Activated naive CD4-positive, alpha-beta T cell treated with anti-CD3 and anti-CD28 coated beads for 36 hours (primary cell): Measurements from ENCODE around the gene M1AP. TPM values are rescaled to one million over a fixed set of nuclear protein-coding genes. Genes with fewer than 3 reads are reported as not detected.

ENCODE experiments used
- CTCF ChIA-PET: fragments of 350-600 bp; sonication (Branson Sonifier 250); formaldehyde crosslinking; loops from one replicate; lab custom pipeline; 2021; ENCODE audit warnings: antibody characterized with exemption; lab: Charles Lee
- DNase-seq: peaks from one replicate; pipeline ENCODE4 v3.0.0-alpha.2; 2020
- H3K27ac Mint-ChIP-seq: one replicate; pipeline ENCODE4 v1.8.0; 2021; ENCODE audit warnings: mild to moderate bottlenecking, mixed read lengths
- H3K27me3 Mint-ChIP-seq: one replicate; pipeline ENCODE4 v1.8.0; 2021; ENCODE audit warnings: low read depth, mixed read lengths
- H3K36me3 Mint-ChIP-seq: one replicate; pipeline ENCODE4 v1.8.0; 2021; ENCODE audit warnings: low read depth, mixed read lengths
- H3K4me1 Mint-ChIP-seq: one replicate; pipeline ENCODE4 v1.8.0; 2021; ENCODE audit warnings: low read depth, mixed read lengths
- H3K4me3 Mint-ChIP-seq: one replicate; pipeline ENCODE4 v1.8.0; 2021; ENCODE audit warnings: mild to moderate bottlenecking, moderate library complexity, mixed read lengths
- H3K9me3 Mint-ChIP-seq: one replicate; pipeline ENCODE4 v1.8.0; 2021; ENCODE audit warnings: mixed read lengths
- intact Hi-C: fragments of 100-400 bp; cut with micrococcal nuclease; formaldehyde crosslinking; loops from one replicate; pipeline ENCODE4 v1.15.1; 2023
- total RNA-seq, 2 experiments: library from RNA; stranded (reverse); gene quantifications; one replicate each; pipeline ENCODE4 v1.2.3, GENCODE V29; 2021

M1AP gene
- total RNA-seq, 2 experiments from 2014 or later: 0.10 TPM; not detected in 1

GRCh38 chr2:74533464-74533863 lies 114.7 kb downstream of the M1AP start:
- peaks cover 21% of the 10 kb centered on the region for H3K36me3 Mint-ChIP-seq
- intact Hi-C loops: loop anchor here (5.0 to 10.0 kb wide), 4 partner anchors 36 to 709 kb away; partner anchors contain the start of genes LBX2 and STAMBP
- H3K4me3 Mint-ChIP-seq: no peak overlapping the region
- H3K9me3 Mint-ChIP-seq: no peaks in the 10 kb centered on the region
- peaks cover 4% of the 10 kb centered on the region for H3K27me3 Mint-ChIP-seq
- no peak for DNase-seq
- peaks cover 21% of the 10 kb centered on the region for H3K4me1 Mint-ChIP-seq
- CTCF ChIA-PET: interaction anchor here (1.9 to 4.4 kb wide), 4 partner anchors 12 to 53 kb away, joined by 4 to 50 read pairs (median 24); partner anchors contain the start of genes CCDC142 and TTC31
- H3K27ac Mint-ChIP-seq: no peak overlapping the region

GRCh38 chr2:74532222-74532621 lies 115.9 kb downstream of the M1AP start:
- Mint-ChIP-seq H3K9me3 (no peaks in the 10 kb centered on the region), H3K27ac (peak overlapping the region; percentile 2), H3K4me1 (peaks cover 33% of the 10 kb centered on the region), H3K36me3 (peaks cover 34% of the 10 kb centered on the region), H3K4me3 (peak overlapping the region; percentile 35), H3K27me3 (no peaks in the 10 kb centered on the region)
- intact Hi-C loops: loop anchor here (1.0 to 10.0 kb wide), 5 partner anchors 35 to 707 kb away; partner anchors contain the start of genes LBX2 and STAMBP
- CTCF ChIA-PET: interaction anchor here (0.5 to 4.4 kb wide), 18 partner anchors 10 to 197 kb away, joined by 3 to 50 read pairs (median 4); partner anchors contain the start of genes CCDC142, MRPL53, TTC31 and WBP1
- DNase-seq: no peak

GRCh38 chr2:74531666-74532065 lies 116.5 kb downstream of the M1AP start:
- no peaks in the 10 kb centered on the region for H3K27me3 Mint-ChIP-seq
- peaks cover 36% of the 10 kb centered on the region for H3K4me1 Mint-ChIP-seq
- DNase-seq: no peak
- intact Hi-C loops: loop anchor here (1.0 to 10.0 kb wide), 6 partner anchors 34 to 707 kb away; partner anchors contain the start of genes HK2, LBX2 and STAMBP
- H3K36me3 Mint-ChIP-seq: peaks cover 39% of the 10 kb centered on the region
- H3K4me3 Mint-ChIP-seq: peak overlapping the region; percentile 34
- no peaks in the 10 kb centered on the region for H3K9me3 Mint-ChIP-seq
- CTCF ChIA-PET: interaction anchor here (0.5 to 4.4 kb wide), 21 partner anchors 10 to 197 kb away, joined by 3 to 50 read pairs (median 3); partner anchors contain the start of genes CCDC142, MRPL53, TTC31 and WBP1
- H3K27ac Mint-ChIP-seq: peak overlapping the region; percentile 2

DNA sequence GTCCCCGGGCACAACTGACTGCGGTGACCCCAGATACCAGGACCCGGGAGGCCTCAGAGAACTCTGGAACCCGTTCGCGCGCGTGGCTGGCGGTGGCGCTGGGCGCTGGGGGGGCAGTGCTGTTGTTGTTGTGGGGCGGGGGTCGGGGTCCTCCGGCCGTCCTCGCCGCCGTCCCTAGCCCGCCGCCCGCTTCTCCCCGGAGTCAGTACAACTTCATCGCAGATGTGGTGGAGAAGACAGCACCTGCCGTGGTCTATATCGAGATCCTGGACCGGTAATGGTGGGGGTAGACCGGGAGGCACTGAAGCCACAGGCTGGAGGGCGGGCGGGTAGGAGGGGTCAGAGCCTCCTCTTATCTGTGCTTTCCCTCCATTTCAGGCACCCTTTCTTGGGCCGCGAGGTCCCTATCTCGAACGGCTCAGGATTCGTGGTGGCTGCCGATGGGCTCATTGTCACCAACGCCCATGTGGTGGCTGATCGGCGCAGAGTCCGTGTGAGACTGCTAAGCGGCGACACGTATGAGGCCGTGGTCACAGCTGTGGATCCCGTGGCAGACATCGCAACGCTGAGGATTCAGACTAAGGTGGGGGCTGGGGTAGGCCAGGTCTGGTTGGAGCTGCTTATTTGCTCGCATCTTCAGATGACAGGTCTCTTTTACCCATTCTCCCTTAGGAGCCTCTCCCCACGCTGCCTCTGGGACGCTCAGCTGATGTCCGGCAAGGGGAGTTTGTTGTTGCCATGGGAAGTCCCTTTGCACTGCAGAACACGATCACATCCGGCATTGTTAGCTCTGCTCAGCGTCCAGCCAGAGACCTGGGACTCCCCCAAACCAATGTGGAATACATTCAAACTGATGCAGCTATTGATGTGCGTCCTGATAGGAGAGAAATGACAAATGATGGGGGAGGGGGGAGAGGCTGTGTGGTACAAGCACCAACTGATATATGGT lies 117.6 kb downstream of the M1AP start:
- Mint-ChIP-seq H3K4me1 (peaks cover 40% of the 10 kb centered on the region), H3K27ac (peak overlapping the region; percentile 84), H3K27me3 (no peaks in the 10 kb centered on the region), H3K9me3 (no peaks in the 10 kb centered on the region), H3K4me3 (peak overlapping the region; percentile 98), H3K36me3 (peaks cover 48% of the 10 kb centered on the region)
- CTCF ChIA-PET: interaction anchor here (0.9 to 4.4 kb wide), 10 partner anchors 21 to 61 kb away, joined by 3 to 50 read pairs (median 6); partner anchors contain the start of genes CCDC142 and TTC31
- intact Hi-C loops: loop anchor here (2.0 to 10.0 kb wide), 5 partner anchors 33 to 706 kb away; partner anchors contain the start of genes HK2, LBX2 and STAMBP
- DNase-seq: peak; percentile 77

- H3K27me3 Mint-ChIP-seq: no peaks in the 10 kb centered on the region
- H3K27ac Mint-ChIP-seq: peak within 1 kb of the TSS; percentile 91
- peak; percentile 96 for DNase-seq
- CTCF ChIA-PET: interaction anchor here (0.9 to 4.4 kb wide), 10 partner anchors 9 to 60 kb away, joined by 3 to 39 read pairs (median 4); partner anchors contain the start of genes CCDC142 and TTC31
- H3K4me1 Mint-ChIP-seq: peaks cover 40% of the 10 kb centered on the region
- intact Hi-C loops: loop anchor here (1.0 to 10.0 kb wide), 14 partner anchors 13 to 705 kb away; partner anchors contain the start of genes C2orf81, DOK1, HK2 and INO80B
- no peaks in the 10 kb centered on the region for H3K9me3 Mint-ChIP-seq
- H3K4me3 Mint-ChIP-seq: peak within 1 kb of the TSS; percentile 98
- peaks cover 48% of the 10 kb centered on the region for H3K36me3 Mint-ChIP-seq
These were observed 118.5 kb downstream of the M1AP start, which contains the start of the genes AUP1 and HTRA2 for GRCh38 chr2:74529357-74530238. TSS of gene AUP1 (minus strand) at chr2:74529706. CDS start at chr2:74529629, 77 bp downstream. TSS of gene HTRA2 (plus strand) at chr2:74529933. CDS start at chr2:74530007, 74 bp downstream.

GRCh38 chr2:74528600-74529356 lies 119.4 kb downstream of the M1AP start:
- Mint-ChIP-seq H3K4me3 (peak overlapping the region; percentile 98), H3K9me3 (no peaks in the 10 kb centered on the region), H3K36me3 (peaks cover 48% of the 10 kb centered on the region), H3K4me1 (peaks cover 40% of the 10 kb centered on the region), H3K27ac (peak overlapping the region; percentile 91), H3K27me3 (no peaks in the 10 kb centered on the region)
- intact Hi-C loops: loop anchor here (1.0 to 2.0 kb wide), 9 partner anchors 12 to 136 kb away; partner anchors contain the start of genes C2orf81, DOK1, INO80B and PCGF1
- CTCF ChIA-PET: interaction anchor here (0.9 to 2.7 kb wide), 8 partner anchors 10 to 61 kb away, joined by 3 to 10 read pairs (median 4); partner anchors contain the start of genes CCDC142 and TTC31
- peak; percentile 45 for DNase-seq

- Mint-ChIP-seq H3K4me1 (peaks cover 40% of the 10 kb centered on the region), H3K4me3 (peak overlapping the region; percentile 98), H3K27me3 (no peaks in the 10 kb centered on the region), H3K27ac (no peak overlapping the region), H3K36me3 (peaks cover 48% of the 10 kb centered on the region), H3K9me3 (no peaks in the 10 kb centered on the region)
- intact Hi-C loops: loop anchor here (2.0 kb wide), 1 partner anchor 73 kb away; the partner anchor contains the start of gene INO80B
- DNase-seq: no peak
- CTCF ChIA-PET: interaction anchor here (0.7 to 1.7 kb wide), 2 partner anchors 58 to 298 kb away, joined by 4 to 6 read pairs; no protein-coding TSS in a partner anchor
These were observed 120.4 kb downstream of the M1AP start for GRCh38 chr2:74527741-74528140.

- no peak overlapping the region for H3K4me3 Mint-ChIP-seq
- intact Hi-C loops: no loop called here
- no peak for DNase-seq
- H3K36me3 Mint-ChIP-seq: peaks cover 39% of the 10 kb centered on the region
- CTCF ChIA-PET: interaction anchor here (1.1 kb wide), 1 partner anchor 62 kb away, joined by 5 read pairs; no protein-coding TSS in a partner anchor
- no peaks in the 10 kb centered on the region for H3K9me3 Mint-ChIP-seq
- H3K27me3 Mint-ChIP-seq: no peaks in the 10 kb centered on the region
- H3K4me1 Mint-ChIP-seq: peaks cover 35% of the 10 kb centered on the region
- no peak overlapping the region for H3K27ac Mint-ChIP-seq
These were observed 121.4 kb downstream of the M1AP start for GRCh38 chr2:74526649-74527230.

- no peak within 1 kb of the TSS for H3K4me3 Mint-ChIP-seq
- intact Hi-C loops: no loop called here
- DNase-seq: peak; percentile 33
- CTCF ChIA-PET: interaction anchor here (1.1 kb wide), 1 partner anchor 62 kb away, joined by 5 read pairs; no protein-coding TSS in a partner anchor
- peak within 1 kb of the TSS; percentile 9 for H3K27ac Mint-ChIP-seq
- peaks cover 36% of the 10 kb centered on the region for H3K36me3 Mint-ChIP-seq
- H3K4me1 Mint-ChIP-seq: peaks cover 27% of the 10 kb centered on the region
- no peaks in the 10 kb centered on the region for H3K27me3 Mint-ChIP-seq
- no peaks in the 10 kb centered on the region for H3K9me3 Mint-ChIP-seq
These were observed 122.1 kb downstream of the M1AP start, which contains the start of gene DQX1 for GRCh38 chr2:74525717-74526648. TSS of gene DQX1 (minus strand) at chr2:74526231. CDS start at chr2:74525729, 502 bp downstream.
